NCI-H187 treated with DMSO at 0.1 percent for 48 hours (cell line): ENCODE data around the gene DUSP3.

Experiments
- DNase-seq: peaks from one replicate; lab custom pipeline; 2025; lab: John Stamatoyannopoulos, UW

DUSP3 gene

DNA sequence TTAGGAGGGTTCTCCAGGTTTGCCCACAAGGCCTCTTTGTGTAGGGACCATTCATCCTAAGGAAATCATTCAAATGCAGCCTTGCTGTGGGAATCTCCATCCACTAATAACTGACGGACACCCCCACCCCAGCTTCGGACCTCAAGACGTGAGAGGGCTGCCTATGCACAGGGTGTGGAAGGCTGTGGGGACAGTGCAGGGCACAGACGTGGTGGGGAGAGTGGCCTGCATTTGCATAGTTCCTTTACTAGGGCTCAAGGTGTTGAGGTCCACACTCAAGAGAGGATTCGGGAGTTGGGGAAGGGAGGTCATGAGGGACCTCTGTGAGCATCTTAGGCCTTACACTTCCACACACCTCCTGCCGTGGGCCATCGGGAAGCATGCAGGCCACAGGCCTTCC is 9.8 kb downstream of the DUSP3 start:
- no peak for DNase-seq

DNA sequence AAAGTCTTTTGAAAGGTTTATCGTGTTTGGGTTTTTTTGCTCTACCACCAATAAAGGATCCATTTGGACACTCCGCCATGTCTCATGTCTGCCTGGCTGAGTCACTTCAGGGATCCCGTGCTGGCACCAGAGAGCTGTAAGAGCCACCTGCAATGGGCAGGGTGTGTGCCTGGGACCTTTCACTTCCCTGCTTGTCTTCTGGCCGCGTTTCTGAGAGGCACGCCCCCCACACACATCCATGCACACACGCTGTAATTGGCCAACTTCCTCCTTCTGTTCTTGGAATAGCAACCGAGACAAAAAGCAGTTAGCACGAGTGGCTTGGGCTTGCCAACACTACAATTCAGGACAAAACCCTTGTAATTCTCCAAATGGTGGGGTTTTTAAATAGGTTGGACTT is 10.4 kb downstream of the DUSP3 start:
- no peak for DNase-seq

DNA sequence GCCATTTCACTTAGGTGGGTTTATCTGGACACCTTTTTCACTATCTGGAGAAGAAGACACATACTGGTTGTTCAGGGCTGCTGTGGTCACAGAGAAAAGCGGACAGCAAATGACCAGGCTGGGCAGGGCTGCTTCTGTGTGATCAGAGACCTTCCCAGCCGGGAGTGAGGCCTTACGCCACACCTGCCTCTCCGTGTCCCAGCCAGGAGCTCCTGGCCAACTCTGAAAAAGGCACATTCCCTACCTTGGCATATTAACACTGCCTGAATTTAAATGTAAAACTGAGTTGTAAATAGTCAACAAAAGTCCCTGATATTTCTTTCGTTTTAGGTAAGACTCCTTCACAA is 11.1 kb downstream of the DUSP3 start:
- DNase-seq, result no peak

DNA sequence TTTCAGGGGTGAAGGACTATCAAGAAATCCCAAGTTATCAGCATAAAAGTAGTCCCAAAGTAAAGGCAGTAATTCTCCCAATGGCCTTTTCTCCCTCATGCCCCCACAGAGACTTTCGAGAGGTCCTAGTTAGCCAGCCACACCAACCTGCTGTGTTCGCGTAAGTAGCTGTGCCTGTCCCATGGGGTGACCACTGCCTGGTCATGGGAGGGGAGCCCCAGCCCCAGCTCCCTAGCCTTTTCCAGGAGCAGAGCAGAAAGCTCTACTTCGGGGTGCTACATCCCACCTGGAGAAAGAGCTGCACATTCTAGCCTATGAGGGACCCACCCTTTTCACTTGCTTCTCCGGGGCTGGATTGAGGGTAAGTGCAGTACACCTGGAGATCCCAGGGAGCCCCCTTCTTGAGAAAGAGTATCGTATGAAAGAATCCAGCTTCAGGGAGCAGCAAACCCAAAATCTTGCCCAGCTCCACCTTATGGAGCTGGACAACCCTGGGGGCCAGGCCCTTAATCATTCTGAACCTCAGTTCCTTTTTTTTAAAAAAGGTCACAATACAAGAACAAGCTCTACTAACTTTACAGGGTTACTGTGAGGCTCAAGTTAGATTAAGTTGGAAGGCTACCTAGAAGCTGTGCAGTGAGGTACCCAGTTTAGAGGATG is 11.6 kb downstream of the DUSP3 start:
- no peak for DNase-seq

DNA sequence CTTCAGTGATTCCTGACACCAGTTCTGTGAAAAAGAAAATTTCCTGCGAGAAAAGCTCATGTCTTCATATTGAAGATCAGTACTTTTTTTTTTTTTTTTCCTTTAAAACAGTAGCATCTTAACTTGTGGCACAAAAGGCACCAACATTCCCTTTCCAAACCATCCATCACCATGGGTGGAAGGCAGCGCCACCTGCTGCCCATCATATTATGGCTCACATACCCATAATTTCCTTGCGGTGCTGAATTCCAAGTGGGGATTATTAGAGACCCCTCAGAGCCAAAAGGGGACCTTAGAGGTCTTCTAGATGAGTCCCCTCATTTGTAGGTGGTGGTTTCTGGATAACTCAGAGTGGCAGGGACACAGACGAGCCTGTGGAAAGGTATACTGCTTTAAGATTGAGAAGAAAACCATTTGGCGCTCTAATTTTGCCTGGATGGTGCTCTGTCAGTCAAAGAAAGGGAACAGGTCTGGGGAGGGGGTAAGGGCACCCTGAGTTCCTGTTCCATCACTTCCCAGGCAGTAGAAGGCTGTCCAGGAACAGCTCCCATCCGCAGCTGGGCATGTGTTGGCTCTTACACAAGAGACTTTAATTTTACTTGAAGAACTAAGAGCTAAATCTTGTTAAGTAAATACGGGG is 12.2 kb downstream of the DUSP3 start:
- no peak for DNase-seq

DNA sequence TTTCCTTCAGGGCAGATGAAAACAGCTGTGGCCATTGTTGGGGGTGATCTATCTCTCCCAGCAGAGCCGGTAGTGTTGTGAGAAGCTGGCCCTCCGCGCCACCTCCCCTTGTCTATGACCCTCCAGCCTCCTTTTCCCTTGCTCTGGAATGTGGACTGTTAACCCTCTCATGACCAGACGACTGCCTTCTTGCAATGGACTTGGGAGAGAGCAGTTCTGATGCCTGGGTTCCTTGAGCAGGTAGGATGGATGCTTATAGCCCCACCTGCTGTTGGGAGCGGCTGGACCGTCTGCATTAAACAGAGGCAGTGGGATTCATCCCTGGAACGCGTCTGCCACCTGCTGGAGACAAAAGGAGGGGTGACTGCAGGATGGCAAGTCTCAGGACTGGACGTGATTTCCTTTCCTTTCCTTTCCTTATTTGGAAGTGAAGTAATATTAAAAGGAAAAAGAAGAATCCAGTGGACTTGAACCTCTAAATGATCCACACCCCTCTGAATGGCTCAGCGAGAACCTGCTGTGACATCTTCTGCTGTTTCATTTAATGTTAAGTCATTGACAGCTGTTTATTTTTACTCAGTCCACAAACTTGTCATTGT is 18.4 kb downstream of the DUSP3 start:
- peak; percentile 66 for DNase-seq

DNA sequence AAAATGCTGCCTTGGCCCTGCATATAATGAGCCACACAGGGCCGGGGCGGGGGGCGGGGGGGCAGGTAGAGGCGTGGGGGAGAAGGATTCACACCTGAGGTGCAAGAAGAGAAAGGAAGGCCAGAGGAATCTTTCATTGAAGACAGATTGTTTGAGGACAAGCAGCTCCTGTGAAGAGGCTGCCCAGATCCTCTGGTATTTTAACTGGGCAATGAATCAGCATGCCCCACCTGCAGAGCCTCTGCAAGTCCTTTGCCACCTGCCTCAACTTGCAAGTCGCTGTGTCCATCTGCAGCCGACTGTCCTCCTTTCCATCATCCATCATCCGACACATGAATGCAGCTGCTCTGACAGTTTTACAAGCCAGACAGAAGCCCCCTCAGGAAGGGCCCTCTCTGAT is 18.9 kb downstream of the DUSP3 start:
- no peak for DNase-seq

DNA sequence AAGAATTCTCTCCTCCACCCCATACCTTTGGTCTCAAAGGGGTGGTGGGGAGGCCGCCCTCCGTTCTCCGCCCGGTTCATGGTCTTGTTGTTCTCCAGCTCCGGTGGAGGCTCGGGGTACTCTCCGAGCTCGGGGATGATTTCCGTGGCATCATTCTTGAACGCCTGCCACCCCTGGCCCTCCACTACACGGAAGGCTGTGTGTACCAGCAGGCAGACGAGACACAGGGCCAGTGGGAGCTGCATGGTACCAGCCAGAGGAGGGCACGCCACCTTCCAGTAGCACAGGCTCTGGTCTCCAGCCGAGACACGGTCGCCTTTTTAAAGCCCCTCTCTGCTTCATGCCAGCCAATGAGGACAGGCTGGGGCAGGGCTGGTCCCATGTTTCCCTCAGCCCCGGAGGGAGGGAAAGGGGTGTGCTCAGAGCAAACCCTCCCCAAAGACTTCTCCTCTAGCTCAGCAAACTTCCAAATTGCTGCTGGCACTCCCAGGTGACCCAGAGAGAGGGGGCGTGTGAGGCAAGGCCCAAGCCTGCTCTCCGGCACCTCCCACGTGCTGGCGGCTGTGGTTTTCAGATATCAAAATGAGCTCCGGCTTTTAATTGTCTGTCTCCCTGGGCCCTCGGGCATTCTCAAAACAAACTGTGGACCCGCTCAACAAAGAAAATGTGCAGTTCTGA is 20.1 kb downstream of the DUSP3 start, which contains the start of gene SOST:
SOST (minus strand) TSS at position 295 of the 678 bp plus-strand sequence; CDS start at position 245, 50 bp downstream.
- no peak for DNase-seq

DNA sequence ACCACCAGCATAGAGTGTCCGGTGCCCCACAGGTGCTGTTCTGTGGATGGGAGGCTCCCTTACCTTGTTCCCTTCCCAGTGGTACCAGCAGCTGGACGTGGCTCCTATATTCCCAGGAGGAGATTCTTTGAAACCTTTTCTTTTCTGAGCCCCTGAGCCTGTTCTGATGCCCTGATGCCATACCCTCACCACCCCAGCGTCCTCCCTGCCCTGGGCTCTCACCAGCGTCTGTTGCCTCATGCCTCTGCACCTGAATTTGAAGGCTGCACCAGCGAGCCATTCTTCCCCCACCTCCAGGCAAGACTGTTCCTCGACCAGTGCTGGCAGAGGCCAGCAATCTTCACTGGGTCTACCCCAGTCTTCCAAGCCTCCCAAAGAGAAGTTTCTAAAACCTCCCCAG is 20.7 kb downstream of the DUSP3 start:
- no peak for DNase-seq

DNA sequence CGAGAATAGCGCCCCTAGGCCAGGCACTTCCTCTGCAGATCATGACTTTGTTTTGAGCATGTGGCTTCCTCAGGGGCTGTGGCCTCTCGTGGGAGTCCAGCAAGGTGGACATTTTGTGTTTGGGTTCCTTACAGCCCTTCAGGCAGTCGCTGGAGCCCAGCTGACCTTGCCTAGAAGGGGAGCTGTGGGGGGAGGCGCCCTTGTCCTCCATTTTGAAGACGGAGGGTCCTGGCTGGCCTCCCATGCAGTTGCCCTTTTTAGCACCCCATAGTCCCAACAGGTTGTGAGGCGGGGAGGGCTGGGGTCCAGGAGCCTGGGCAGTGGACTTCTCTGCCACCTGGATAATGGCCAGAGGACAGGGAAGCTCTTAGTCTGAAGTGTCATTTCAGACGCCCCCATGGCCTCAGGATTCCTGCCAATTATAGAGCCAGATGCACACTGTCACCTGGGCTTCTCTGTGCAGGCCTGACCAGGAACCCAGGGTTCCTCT is 21.6 kb downstream of the DUSP3 start:
- DNase-seq, result no peak

DNA sequence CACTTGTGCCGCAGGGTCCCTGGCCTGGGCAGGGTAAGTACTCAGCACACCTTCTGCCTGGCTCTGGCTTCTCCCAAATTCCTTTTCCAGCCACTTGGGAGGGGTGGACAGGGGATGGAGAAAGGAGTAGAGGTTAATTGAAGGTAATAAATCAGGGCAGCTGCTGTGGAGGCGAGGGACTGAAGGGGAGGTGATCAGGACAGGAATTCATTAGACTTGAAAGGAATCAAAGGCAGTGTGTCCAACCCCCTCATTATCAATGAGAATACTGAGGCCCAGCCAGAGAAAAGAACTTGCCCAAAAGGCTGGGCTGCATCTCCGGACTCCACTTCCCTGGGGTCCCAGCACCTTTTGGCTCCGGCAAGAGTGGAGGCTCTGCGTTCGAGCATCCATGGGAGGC is 22.6 kb downstream of the DUSP3 start:
- DNase-seq, result no peak

DNA sequence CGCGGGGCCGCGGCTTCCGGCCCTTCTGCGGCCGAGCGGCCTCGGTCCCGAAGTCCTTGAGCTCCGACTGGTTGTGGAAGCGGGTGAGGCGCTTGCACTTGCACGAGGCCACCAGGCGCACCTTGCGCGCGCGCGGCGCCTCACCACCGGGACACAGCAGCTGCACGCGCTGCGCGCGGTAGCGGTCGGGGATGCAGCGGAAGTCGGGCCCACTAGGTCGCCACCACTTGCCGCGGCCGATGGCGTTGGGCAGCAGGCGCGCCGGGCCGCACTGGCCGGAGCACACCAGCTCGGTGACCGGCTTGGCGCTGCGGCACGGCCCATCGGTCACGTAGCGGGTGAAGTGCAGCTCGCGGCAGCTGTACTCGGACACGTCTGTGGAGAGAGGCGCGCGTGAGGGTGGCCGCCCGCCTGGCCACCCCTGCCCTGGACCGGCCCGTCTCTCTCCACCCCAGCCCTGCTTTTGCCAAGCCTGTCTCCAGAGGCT is 23.3 kb downstream of the DUSP3 start:
- no peak for DNase-seq

DNA sequence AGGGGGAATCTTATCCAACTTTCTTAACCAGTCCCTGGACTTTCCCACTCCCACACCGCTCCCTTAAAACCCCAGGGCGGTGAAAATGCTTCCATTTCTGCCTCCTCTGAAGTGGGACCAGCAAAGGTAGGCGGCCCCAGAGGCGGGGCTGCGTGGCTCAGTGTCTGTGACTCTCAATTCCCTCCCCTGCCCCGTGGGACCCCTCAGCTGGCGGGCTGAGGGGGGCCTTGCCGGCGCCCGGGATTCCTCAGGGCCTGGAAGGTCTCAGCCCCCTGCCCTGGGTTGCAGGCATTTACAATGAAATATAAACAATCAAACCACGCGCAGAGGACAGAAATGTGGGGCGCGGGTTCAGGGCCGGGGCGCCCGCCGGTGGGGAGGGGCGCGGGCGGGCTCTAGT is 23.8 kb downstream of the DUSP3 start:
- DNase-seq, result no peak

DNA sequence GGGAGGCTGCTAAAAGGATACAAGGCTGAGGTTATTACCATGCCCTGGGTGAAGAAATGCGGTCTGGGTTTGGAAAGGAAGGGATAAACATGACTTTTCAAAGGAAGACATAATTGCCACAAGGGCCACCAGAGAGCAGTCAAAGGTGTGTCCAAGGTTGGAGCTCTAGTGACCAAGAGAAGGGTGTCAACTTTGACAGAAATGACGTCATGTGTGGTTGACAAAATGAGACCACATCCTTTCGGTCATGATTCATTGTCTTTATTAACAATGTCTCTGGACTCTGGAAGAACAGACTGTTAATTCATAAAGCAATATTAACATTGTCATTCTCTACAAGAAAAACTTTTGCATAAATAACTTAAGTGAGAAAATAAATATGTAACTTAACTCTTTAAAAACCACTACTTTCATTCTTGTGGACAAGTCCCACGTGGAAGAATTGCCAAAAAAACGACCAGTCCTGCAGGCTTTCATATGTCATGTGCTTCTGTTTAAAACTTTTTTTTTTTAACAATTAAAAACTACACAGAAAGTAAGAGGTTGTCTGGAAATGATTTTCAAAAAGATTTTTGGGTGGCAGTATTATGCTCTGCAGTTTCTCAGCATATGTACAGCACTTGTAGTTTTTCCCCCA is 25.2 kb downstream of the DUSP3 start:
- DNase-seq, result no peak

DNA sequence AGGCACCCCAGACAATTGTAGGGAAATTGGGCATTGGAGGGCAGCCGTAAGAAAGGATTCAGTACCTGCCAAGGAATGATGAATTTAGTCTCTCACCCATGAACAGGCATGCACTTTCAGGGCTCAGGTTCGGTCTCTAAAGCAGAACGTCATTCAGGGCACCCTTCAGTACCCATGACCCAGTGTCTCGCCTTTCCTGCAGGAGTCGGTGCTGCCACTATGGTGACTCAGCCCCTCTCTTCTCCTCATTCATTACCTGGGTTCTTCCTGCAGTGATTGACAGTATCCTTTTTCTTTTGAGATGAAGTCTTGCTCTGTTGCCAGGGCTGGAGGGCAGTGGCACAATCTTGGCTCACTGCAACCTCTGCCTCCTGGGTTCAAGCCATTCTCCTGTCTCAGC is 28.6 kb downstream of the DUSP3 start:
- no peak for DNase-seq

DNA sequence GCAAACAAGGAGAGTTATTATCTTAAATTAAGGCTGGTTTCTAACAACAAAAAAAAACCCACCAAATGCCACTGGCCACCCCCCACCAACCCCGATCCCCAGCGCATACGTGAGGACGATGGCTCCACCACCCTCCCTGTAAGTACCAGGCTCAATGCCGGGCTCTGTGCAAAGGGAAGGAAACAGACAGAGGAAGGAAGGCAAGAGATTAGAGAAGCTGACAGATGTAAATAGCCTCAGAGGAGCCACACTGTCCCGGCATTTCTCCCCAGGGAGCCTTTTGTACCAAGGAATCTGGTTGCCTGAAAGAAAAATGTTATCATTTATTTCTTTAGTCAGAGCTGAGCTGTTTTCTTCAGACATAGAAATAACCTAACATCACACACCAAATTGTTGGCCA is 33.2 kb downstream of the DUSP3 start:
- DNase-seq, result no peak

DNA sequence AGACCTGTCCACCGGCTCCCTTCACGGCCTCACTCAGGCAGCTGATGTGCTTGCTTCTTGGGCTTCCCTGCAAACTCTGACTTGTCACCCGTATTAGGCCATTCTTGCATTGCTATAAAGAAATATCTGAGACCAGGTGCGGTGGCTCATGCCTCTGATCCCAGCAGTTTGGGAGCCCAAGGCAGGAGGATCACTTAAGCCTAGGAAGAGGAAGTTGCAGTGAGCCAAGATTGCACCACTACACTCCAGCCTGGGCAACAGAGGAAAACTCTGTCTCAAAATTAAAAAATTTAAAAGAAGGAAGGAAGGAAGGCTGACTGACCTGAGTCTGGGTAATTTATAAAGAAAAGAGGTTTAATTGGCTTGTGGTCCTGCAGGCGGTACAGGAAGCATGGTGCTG is 37.1 kb downstream of the DUSP3 start:
- DNase-seq, result no peak

DNA sequence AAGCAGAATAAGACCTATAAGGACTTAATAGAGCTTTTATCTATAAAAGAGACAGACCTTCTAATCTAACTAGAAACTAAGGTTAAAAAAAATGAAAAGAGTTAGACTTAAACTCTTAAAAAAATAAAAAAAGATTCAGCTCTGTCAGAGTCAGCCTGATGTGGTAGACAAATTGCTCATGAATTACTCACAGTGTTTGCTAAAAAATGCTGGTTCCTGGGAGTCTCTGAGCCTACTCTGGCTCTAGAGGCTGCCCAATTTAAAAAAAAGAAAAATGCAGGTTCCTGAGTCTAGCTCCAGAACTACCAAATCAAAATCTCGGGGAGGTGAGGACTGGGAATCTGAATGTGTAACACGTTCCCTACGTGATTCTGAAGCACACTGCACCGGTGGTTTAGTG is 38.2 kb downstream of the DUSP3 start:
- DNase-seq, result no peak

DNA sequence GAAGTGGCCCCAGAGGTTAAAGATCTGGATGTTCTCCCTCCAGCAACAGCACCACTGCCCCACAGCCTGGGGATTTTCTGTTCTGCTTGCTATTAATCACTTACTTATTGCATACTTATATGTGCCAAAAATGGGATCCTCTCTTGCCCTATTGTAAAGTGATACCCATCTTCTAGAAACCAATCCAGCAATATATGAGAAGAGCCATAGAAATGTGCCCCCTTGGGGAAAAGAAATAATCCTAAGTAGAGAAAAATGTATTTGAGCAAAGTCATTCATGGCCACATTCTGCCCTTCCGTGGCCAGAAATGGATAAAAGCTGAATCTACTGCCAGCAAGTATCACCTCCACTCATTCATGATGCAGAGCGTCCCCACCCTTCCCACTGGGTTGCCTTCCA is 41.1 kb downstream of the DUSP3 start:
- no peak for DNase-seq

DNA sequence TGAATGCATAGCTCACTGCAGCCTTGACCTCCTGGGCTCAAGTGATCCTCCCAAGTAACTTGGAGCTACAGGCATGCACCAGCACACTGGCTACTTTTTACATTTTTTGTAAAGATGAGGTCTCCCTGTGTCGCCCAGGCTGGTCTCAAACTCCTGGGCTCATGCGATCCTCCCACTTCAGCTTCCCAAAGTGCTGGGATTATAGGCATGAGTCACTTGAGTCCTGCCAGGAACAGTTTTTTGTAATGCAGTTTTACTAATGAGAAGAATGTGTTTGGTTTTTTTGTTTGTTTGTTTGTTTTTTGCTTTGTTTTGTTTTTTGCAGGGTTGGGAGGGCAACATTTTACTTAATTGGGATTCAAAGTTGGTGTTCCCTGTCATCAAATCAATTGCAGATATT is 42.4 kb downstream of the DUSP3 start:
- no peak for DNase-seq

DNA sequence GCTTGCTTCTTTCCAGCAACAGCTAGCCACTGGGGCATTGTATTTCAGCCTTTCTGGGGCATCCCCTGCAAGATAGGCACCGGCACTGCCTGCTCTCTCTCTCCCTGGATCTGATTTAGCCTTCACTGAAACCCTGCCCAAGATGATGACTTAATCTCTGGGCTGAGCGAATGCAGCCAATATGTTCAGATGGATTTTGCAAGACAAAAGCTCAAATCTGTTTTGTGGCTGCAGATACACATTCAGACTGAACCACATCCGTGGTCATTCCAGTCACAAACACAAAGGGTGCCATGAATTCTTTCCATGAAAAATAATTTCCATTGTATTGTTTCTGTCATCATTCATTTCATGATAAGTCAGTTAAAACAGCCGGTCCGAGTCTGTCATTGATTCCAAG is 44.4 kb downstream of the DUSP3 start:
- DNase-seq, result no peak

DNA sequence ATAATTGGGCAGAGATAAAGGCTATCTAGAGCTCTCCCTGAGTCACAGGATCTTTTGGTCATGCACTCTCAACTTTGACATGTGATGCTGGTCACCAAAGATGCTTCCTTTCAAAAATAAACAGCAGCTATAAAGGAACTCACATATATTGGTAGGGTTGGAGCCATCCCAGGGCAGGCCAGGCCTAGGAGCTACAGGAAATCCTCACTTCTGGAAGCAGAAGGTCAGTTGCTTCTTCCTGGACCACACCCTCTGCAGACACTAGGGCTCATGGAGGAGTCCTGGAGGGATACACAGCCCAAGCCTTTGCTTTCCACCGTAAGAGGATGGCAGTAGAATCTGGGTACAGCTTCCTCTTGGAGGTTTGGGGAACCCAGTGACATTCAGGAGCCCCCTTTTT is 44.8 kb downstream of the DUSP3 start:
- no peak for DNase-seq
